CD4-positive, alpha-beta T cell treated with Interferon alpha-2 for 1 hour (primary cell): Measurements from ENCODE around the gene TEAD3.
A peak's percentile ranks its signal among the peaks of the same experiment; 100 is the strongest.

Source experiments
- DNase-seq, 2 donors: peaks; one replicate each; pipeline ENCODE4 v3.0.0-alpha.2; 2020 to 2022

The TEAD3 gene

DNA sequence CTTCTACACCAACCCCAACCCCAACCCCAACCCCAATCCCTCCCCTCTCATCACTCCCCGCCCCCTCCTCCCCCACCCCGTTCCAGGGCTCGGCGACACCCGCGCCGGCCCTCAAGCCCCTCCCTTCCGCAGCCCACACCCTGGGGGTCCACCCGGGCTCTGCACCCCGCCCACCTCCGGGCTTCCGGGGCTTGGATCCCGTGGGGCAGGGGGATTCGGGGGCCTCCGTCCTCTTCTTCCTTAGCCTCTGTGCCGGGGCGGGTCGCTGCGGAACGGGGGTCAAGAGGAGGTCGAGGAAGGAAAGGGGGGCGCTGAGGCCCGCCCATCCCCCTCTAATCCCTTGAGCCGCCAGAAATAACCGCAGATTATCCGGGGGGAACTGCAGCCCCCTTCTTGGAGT, 15.1 kb upstream of the TEAD3 start:
- no peak for DNase-seq

DNA sequence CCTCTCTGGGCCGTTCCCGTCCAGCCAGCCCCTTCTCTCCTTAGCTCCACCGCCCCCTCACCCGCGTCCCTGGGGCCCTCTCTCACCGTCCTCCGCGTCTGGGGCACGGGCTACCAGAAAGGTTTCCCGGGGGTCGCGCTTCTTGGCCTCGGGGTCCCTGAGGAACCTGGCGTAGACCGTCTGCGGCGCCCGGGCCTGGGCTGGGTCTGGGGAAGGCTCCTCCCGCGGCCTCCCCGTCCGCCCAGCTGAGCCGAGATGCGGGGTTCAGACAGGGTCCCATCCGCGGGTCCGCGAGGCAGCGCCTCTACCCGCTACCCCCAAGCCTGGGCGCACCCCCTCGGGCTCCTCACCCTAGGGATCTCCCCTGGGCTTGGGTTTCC, 14.7 kb upstream of the TEAD3 start:
- DNase-seq = no peak

DNA sequence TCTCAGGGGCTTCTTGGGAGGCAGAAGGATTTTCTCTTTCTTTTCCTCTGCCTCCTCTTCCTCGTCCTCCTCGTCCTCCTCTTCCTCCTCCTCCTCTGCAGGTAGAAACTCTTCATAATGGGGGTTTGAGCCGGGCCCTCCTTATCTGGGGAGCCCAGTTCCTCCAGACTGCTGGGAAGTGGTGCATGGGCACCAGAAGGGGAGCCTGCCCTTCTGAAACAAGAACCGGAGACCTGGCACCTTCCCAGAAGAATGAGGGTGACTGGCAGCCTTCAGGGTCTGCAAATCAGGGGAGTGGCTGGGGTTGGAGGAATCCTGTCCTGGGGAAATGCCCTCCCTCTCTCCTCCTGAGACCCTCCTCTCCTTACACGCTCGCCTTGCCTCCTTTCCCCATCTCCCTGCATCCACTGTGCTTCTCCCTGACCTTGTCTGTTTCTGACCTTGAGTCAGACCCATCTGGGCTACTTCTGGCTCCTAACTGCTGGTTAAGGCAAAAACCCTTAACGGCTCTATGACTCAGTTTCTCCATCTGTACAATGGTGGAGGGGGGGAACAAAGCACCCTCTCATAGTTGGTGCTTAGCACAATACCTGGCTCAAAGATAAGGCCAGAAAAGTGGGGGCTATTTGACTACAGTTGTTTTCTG, 14.2 kb upstream of the TEAD3 start:
- DNase-seq = no peak

DNA sequence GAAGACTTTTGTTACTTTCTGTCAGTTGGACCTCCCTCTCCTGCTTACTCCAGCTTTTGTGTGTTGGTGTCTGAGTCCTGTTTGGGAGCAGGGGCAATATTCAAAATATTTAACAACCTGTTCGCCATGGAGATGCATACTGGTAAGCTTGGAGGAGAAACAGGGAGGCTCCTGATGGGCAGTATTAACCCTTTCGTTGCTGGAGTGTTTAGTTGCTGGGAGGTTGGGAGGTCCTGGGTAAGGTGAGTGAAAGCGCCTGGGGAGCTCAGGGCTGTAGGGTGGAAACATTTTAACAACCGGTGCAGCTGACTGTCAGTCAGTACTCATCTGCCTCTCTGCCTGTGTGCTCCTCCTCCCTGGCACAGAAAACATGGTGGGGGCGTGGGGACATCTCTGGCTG, 11.7 kb upstream of the TEAD3 start:
- no peak for DNase-seq

DNA sequence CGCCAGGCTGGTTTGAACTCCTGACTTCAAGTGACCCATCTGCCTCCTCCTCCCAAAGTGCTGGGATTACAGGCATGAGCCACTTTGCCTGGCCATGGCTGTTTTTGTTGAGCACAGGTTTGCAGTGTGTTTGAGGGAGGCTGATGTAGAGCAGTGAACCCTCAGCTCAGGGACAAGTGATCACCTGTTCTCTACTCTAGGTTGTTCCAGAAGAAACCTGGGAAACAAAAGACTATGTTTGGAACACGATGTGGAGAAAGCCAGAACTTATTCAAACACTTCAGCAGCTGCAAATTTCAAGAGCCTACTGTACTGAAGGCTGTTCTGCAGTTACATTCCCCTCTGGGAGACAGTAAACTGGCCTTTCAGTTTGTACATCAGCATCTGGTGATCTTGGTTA, 11.1 kb upstream of the TEAD3 start:
- no peak for DNase-seq

DNA sequence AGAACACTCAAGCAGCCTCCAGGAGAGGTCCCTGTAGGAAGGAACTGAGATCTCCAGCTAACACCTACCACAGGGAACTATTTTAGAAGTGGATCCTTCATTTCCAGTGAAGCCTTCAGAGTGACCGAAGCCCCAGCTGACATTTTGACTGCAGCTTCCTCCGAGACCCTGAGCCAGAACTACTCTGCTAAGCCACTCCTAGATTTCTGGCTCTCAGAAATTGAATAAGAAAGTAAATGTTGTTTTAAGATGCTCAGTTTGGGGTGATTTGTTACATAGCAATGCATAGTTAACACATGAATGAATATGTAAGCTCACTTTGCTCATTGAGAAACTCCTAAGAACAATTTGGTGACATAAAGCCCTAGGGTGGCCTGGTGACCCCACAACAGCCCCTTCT, 10.3 kb upstream of the TEAD3 start:
- DNase-seq = no peak

DNA sequence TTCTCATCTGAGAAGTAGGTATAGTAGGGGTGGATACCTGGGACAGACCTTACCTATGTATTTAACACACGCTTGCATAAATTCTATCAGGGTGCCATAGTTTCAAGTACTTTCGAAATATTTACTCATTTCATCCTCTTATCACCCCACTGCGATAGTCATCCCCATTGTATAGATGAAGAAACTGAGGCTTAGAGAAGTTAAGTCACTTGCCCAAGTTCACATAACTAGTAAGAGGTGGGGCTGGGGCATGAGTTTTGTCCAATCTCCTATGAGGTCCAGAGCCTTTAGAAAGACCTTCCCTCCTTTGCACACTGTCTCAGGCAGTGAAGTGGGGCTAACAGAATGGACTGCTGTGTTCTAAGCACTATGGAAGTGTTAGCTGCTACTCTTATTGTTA, 9.7 kb upstream of the TEAD3 start:
- DNase-seq = no peak

DNA sequence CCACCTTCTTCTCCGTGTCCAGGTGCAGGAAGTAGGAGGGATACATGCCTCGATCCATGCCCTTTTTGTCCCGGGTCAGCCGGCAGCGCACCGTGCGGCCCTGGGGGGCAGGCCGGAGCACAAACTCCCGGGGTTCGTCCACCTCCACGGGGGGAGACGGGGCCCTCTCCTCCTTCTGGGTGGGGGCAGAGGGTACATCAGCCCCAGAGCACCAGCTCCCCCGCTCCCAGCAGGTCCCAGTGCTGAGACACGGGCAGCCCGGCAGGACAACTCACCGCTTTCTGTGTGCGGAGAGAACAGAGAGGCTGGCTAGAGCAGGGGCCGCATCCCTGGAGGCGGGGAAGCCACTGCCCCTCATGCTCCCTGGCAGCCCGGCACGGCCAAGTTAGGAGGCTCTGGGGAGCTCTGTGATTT, 9.1 kb upstream of the TEAD3 start:
- no peak for DNase-seq

DNA sequence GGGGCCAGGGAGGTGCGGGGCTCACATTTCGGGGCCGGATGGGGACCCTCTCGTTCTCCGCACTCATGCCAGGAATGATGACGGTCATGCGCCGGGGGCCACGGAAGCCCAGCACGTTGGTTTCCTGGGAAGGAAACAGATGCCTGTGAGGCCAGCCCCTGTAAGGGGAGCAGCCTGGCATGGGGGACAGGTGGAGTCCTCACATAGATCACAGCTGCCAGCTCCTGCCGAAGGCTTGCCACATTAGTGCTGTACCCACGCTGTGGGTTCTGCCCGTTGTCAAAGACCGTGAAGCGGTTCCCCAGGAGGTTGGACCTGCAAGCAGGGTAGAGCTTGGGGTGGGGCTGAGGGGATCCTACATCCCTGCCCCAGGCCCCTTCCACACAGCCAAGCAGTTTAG, 6.7 kb upstream of the TEAD3 start:
- no peak for DNase-seq

DNA sequence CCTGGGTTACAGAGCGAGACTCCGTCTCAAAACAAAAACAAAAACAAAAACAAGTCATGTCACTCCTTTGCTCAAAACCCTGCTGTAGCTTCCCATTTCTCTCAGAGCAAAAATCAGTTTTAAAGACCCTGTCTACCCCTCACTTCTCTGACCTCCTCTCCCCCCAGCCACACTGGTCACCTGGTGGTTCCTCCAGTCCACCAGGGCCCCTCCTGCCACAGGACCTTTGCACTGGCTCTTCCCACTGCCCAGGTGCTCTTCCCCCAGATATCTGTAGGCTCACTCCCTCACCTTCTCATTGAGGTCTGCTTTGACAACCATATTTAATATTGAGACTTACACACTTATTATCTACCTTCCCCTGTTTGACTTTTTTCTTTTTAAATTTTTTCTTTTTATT, 4.9 kb upstream of the TEAD3 start:
- no peak for DNase-seq

DNA sequence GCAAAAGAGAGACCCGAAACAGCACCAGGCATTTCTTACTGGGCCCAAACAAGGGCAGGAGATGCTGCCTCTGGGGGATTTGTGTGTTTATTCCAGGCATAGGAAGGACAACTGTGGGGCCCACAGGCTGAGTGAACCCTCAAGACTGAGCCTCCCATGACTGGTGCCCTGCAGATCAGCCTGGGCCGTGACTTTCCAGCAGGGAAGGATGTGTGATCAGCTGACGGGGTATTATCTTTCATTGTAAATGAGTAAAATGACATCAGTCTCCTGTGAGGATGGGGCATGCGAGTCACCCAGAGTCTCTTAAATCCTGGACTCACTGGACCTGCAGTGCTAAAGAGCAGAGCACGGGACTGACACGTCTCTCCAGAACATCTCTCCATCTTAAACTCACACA, 3.9 kb upstream of the TEAD3 start:
- DNase-seq = no peak

DNA sequence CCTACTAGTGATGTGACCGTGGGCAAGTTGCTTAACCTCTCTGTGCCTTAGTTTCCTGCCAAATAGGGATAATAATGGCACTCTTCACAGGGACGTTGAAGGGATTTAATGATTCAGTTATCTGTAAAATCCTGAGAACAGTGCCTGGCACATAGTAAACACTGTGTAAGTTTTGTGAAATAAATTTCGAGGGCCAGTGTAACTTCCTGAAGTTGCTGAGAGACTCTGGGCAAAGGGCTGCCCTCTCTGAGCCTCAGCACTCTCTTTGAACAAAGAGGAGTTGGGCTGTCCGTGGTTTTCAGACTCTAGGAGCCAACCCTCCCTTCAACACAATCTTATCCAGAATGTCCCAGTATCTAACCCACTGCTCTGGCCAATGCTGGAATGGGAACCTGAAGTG, 2.5 kb upstream of the TEAD3 start:
- no peak for DNase-seq

DNA sequence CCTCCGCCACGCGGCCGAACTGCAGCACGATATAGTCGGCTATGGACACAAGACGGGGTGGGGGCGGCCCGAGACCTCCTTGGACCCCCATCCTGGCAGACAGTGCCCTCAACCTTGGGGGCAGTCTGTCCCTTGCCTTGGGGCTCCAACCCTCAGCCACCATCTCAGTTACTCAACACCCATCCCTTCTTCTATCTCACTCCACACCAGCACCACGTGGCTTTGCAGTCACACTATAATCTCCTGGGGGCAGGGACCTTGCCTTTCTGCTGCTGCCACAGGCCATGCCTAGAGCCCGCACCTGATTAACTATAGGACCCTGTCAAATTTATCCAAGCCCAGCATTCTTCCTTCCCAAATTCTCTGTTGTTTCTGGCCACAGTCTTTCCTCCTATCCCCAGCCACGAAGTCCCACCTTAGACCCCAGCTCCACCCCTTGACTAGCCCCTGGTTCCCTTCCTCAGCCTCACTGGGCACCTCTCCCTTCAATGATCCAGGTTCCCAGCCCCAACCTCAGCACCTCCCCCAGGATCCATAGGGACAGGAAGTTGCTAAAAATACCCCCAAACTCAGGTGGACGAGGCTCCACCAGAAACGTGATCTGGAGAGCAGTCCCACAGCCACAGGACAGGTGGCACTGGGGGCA, 1.7 kb upstream of the TEAD3 start:
- DNase-seq = no peak

DNA sequence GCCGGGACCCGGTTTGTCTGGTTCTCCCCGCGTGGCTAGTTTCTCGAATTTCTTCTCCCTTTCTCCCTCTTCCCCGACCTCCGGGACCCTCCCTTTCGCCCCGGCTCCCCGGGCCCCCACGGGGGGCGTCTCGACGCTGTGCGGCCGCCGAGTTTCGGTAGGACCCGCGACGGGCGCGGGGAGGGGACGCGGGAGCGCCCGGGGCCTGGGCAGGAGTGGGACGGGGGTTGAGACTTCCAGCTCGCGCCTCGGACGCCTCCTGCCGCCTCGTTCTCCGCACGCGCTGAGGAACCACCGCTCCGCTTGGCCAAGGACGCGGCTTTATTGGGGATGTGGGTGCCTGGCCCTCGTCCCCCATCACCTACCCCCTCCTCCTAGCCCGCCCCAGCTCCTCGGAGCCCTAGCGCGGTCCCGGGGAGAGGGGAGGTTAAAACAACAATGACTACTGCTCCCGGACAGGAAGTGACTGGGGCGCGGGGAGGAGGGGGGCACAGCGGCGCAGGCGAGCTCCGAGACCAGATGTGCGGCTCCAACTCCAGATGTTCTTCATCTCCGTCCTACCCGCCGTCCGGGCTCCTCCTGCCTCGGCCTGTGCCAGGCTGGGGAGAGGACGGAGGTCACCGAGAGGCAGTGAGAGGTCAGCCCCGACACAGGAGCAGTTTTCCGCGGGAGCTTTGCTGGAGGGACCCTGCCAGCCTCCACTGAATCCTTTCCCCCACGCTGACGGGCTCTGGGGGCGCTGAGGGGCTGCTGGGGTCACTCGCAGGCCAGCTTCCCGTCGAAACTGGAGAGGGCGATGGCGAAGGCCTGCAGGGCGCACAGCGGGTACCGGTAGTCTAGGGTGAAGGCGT, 917 bp upstream of the TEAD3 start:
- peak; percentile 25 to 47 for DNase-seq

DNA sequence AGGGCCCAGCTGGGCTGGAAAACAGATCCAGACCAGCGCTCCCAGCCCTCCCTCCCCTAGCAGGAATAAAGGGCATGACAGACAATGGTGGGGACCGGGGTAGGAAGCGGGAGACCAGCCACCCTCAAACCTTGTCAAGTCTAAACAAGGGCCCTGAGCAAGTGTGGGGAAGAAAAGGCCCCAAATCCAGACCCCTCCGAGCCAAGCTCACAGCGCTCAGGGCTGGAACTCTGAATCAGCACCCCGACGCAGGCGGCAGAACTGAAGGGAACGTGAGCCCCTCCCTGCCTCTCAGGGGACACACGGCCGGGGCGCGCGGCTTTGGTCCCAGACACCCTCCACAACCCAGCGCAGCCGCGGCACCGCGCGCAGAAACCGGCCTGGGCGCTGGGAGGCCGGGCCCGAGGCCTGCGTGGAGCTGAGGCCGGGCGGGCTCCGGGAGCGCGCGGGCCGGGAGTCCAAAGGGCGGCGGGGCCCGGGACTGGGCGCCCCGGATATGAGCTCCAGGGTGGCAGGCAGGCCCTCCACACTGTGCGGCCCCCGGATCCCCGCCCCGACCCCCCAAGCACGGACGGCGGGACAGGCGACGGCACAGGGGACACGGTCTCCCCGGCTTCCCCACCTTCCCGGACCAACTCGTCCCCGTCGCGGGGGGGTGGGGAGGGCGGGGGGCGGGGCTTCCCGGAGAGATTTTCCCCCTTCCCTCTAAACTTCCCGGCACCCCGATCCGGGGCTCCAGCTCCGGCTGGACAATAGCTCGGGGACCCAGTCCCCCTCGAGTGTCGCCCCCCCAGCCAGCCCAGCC, 641 bp downstream of the TEAD3 start:
- DNase-seq = no peak

DNA sequence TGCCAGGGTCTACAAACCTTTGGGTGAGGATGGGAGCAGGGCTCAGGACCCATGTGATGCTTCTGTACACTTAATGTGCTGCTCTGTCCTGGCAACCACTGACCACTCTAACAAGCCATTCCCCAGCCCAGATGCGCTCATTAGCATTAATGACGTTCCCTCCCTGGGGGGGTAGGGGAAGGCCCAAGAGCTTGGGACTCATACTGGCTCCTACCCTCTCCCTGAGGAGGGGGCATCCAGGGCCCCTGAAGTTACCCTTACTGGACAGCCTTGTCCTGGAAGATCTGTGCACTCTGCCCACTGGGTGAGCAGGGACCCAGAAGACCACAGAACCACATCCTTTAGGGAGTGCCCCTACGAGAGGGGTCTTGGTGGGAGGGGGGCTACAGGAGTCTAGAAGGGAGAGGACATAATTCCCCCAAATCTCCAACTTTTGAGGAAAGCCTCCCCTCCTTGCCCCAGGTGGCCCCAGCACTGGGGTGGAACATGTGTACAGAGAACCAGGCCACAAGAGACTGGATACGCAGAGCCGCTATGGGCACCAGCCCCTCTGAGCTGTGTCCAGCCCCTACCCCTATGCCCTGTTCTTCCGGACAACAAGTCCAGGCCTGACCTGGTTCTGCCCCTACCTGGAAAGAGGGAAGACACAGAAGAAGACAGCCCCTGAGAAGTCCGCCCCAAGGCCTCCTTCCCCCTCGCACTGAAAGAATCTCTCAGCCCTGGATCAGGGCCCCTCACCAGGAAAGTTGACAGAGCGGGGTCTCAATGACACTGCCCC, 1.4 kb downstream of the TEAD3 start:
- no peak for DNase-seq

DNA sequence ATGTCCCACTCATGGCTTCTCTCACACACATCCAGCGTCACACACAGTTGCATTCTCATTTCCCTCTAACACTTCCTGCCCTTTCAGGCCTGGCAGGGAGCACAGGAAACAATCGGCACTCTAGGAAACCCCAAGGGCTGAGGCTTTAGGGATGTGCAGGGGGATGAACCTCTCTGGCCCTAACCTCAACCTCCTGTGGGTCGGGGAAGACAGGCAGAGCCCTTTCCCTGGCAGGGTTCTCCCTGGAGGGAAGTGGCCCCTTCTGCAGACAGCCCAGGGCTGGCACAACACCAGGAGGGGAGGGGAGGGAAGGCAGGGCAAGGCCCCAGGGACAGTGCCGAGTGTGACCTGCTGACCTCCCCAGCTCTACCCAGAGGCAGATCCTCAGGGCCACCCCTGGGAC, 2.7 kb downstream of the TEAD3 start:
- DNase-seq = no peak

DNA sequence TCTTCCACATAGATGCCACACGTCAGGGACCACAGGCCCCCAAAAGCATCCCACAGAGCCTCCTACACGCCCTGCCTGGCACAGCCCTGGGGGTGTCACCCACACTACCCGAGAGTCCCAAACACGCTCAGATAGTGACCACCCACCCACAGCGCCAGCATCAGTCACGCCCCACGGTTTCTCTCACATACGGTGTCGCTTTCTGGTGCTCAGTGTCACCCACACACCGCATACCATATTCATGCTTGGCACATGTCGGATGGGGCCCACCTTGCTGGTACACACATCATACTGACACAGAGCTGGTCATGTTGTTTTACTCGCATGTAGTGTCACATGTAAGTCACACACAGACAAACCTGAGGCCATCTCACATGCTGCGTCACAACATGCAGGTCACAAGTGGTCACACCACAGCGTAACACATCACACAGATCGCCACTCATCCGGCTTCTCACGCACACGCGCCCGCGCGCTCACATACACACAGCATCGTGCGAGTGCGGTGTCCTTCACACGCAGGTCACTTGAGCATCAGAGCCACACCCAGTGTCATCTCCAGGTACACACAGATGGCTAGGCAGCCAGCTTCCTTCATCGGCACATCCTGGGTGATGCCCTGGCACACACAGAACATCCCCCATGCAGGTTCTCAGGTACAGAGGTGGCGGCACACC, 3.4 kb downstream of the TEAD3 start:
- DNase-seq = no peak

DNA sequence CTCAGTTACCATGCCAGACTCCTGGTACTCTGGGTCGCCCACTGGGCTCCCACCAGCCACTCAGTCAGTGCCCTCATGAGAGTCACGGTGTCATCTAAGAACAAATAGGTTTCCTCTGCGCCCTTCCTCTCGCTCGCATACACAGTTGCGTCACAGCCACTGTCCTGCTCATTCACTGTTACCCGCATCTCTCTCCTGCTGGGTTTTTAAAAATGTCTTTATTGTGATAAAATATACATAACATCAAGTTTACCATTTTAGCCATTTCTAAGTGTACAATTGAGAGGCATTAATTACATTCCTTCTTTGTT, 4.0 kb downstream of the TEAD3 start:
- DNase-seq = no peak

DNA sequence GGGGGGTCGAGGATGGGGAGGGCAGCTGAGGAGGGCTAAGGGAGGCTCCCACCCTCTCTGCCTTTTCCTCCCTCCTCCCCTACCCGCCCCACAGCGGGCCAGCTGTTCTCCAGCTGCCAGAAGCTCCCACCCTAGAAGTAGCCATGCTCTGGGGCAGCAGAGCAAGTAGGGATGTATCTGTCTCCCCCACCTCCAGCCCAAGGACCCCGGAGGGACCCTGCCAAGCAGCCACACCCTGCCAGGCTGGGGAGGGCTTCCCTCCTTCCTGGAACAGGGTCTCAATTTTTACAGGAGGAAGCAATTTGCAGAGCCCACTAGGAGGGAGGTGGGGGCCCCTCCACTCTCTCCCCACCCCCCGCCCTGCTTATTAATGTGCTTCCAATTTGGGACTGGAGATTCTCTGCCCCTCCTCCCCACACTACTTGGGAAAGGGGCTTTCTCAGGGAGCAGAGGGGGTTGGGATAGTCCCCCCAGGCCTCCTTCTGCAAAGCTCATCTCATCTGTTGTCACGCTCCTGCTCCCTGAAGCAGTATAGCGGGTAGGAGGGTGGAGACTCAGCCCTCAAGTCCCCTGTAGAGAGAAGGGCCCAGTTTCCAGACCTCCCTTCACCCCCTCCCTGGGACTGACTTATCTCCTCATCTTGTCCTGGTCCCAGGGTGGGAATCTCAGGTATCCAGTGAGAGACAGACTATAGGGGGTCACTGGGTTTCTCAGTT, 4.5 kb downstream of the TEAD3 start:
- no peak for DNase-seq

DNA sequence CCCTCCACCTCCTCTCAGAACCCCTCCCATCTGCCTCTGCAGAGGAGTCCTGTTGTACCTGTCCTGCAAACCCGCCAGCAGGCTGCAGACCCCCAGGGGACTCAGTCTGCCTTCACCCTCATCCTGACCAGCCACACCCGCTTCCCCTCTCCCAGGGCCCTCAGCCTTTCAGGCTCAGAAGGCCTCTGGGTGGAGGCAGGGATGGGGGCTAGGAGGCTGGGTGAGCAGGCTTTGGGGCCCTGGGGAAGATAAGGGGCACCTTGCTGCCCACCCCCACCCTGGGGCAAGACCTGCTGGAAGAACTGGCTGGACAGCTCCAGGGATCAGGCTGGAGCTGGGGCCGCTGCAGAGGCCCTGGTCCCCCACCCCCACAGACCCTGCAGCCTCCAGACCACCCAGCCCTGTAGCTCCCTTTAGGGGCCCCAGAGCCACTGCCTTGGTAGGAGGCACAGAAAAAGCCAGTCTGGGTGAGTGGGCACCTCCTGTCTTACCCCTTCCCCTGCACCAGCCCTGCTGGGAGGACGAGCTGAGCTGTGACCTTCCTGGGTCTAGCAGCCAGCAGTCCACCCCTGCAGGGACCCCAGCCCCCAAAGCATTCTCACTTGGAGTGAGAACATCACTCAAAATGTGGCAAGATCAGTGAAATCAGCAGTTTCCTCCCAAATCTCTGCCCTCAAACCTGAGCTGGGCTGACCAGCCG, 5.2 kb downstream of the TEAD3 start:
- DNase-seq = no peak
